Endothelial cell of umbilical vein (primary cell): ENCODE data around the gene ZNF697. TPM values are rescaled to one million over a fixed set of nuclear protein-coding genes. Genes with fewer than 3 reads are reported as not detected.

ENCODE experiments used
- BruUV-seq: library from RNA; stranded (reverse); fragments of 400-500 nt; replicated peaks from 2 replicates; lab custom pipeline; 2021; lab: Mats Ljungman, UMichigan
- CTCF ChIA-PET: fragments of 300-600, 350-600 bp; sonication (Branson Sonifier 250); formaldehyde crosslinking; loops from one replicate; lab custom pipeline; 2021; ENCODE audit warnings: antibody characterized with exemption, inconsistent platforms; lab: Charles Lee
- POLR2A ChIA-PET: fragments of 300-600, 350-600 bp; sonication (Branson Sonifier 250); formaldehyde crosslinking; loops from one replicate; lab custom pipeline; 2021; ENCODE audit warnings: antibody characterized with exemption, inconsistent platforms; lab: Charles Lee
- DNase-seq: peaks from one replicate; pipeline ENCODE4 v3.0.0-alpha.2; 2011; ENCODE audit warnings: low read depth, low spot score
- FAIRE-seq: peaks from 2 replicates; lab custom pipeline; 2011; peaks lifted over from hg19 to GRCh38; lab: Jason Lieb, UNC
- H2AFZ ChIP-seq: 2 replicates; pipeline ENCODE4 v1.6.0; 2012; ENCODE audit warnings: low read depth, low read length, control low read depth, inconsistent platforms
- H3K27ac ChIP-seq: 2 replicates; pipeline ENCODE4 v1.5.1; 2011; ENCODE audit warnings: low read depth, mild to moderate bottlenecking, control low read depth, low read length, moderate library complexity; ENCODE audit not compliant: insufficient read depth
- H3K27me3 ChIP-seq, 2 experiments: 2 replicates each; pipeline versions ENCODE4 v1.6.0 to v1.6.1; 2011; ENCODE audit warnings: low read length in 2 of 2, mixed read lengths in 1 of 2; ENCODE audit not compliant: control insufficient read depth in 2 of 2, insufficient read depth in 2 of 2
- H3K36me3 ChIP-seq, 2 experiments: 2 replicates in 1 of 2; 3 replicates in 1 of 2; pipeline ENCODE4 v1.5.1; 2011; ENCODE audit warnings: low read length in 2 of 2, mild to moderate bottlenecking in 1 of 2, moderate library complexity in 1 of 2; ENCODE audit not compliant: control insufficient read depth in 2 of 2, insufficient read depth in 2 of 2; ENCODE audit errors: extremely low read depth in 1 of 2
- H3K4me1 ChIP-seq: 3 replicates; pipeline ENCODE4 v1.5.1; 2011; ENCODE audit warnings: mild to moderate bottlenecking, low read length; ENCODE audit not compliant: control insufficient read depth, insufficient read depth; ENCODE audit errors: extremely low read depth
- H3K4me2 ChIP-seq: 2 replicates; pipeline ENCODE4 v1.6.1; 2011; ENCODE audit warnings: low read length, control low read depth, mixed read lengths; ENCODE audit not compliant: insufficient read depth
- H3K4me3 ChIP-seq, 3 experiments: fragments of 200-600 bp in 1 of 3; sonication (generic), shearing (Covaris generic) in 1 of 3; replicated peaks in 1 of 3; 2 replicates each; pipeline ENCODE4 v1.5.1; 2011 to 2016; ENCODE audit warnings: control low read depth in 3 of 3, low read length in 3 of 3, mild to moderate bottlenecking in 2 of 3, inconsistent platforms in 1 of 3, low read depth in 1 of 3, moderate library complexity in 1 of 3; ENCODE audit not compliant: insufficient read depth in 1 of 3
- H3K79me2 ChIP-seq: 2 replicates; pipeline ENCODE4 v1.6.0; 2012; ENCODE audit warnings: low read length, inconsistent platforms; ENCODE audit not compliant: control insufficient read depth, insufficient read depth
- H3K9ac ChIP-seq: replicated peaks from 2 replicates; pipeline ENCODE3; 2011; ENCODE audit warnings: low read length, control low read depth; ENCODE audit not compliant: insufficient read depth; ENCODE audit errors: extremely low read depth
- H3K9me1 ChIP-seq: replicated peaks from 3 replicates; pipeline ENCODE4 v1.6.0; 2011; ENCODE audit warnings: mild to moderate bottlenecking, low read length; ENCODE audit not compliant: control insufficient read depth, insufficient read depth; ENCODE audit errors: extremely low read depth
- H3K9me3 ChIP-seq: replicated peaks from 2 replicates; pipeline ENCODE4 v1.5.1; 2012; ENCODE audit warnings: low read length, inconsistent platforms; ENCODE audit not compliant: control insufficient read depth, insufficient read depth
- H4K20me1 ChIP-seq: replicated peaks from 2 replicates; pipeline ENCODE3; 2011; ENCODE audit warnings: mild to moderate bottlenecking, low read length; ENCODE audit not compliant: control insufficient read depth, insufficient read depth; ENCODE audit errors: extremely low read depth
- EZH2 ChIP-seq: IDR thresholded peaks from 2 replicates; pipeline ENCODE4 v1.6.1; 2012; ENCODE audit warnings: borderline replicate concordance, low read depth, mild to moderate bottlenecking, moderate library complexity, low read length, inconsistent platforms; ENCODE audit not compliant: severe bottlenecking
- FOS ChIP-seq: IDR thresholded peaks from 2 replicates; pipeline ENCODE4 v1.6.1; 2011; ENCODE audit warnings: mild to moderate bottlenecking, low read length, moderate library complexity, borderline replicate concordance; ENCODE audit not compliant: insufficient read depth
- GATA2 ChIP-seq: IDR thresholded peaks from 2 replicates; pipeline ENCODE4 v1.7.0; 2011; ENCODE audit warnings: low read depth, mild to moderate bottlenecking, moderate library complexity, mixed read lengths, low read length; ENCODE audit not compliant: insufficient read length, insufficient read depth
- JUN ChIP-seq: IDR thresholded peaks from 2 replicates; pipeline ENCODE4 v1.6.1; 2011; ENCODE audit warnings: borderline replicate concordance, low read depth; ENCODE audit not compliant: insufficient read length, insufficient read depth
- MYC ChIP-seq: IDR thresholded peaks from one replicate; pipeline ENCODE4 v1.6.1; 2011; ENCODE audit warnings: mild to moderate bottlenecking, low read depth, low read length
- POLR2A ChIP-seq: IDR thresholded peaks from 2 replicates; pipeline ENCODE4 v1.6.1; 2012; ENCODE audit warnings: low read depth, mild to moderate bottlenecking, control low read depth, low read length
- POLR2AphosphoS5 ChIP-seq: IDR thresholded peaks from 2 replicates; pipeline ENCODE4 v1.6.1; 2012; ENCODE audit warnings: low read depth, mild to moderate bottlenecking, control low read depth, low read length, moderate library complexity; ENCODE audit not compliant: insufficient read depth
- dilution Hi-C: fragments of 300-500 bp; cut with MboI; formaldehyde crosslinking; loops from one replicate; pipeline ENCODE4 v1.15.0; 2019; ENCODE audit warnings: low sequenced_read_pairs; ENCODE audit not compliant: extremely low pct_ligation_motif_present
- intact Hi-C: fragments of 100-400 bp; cut with micrococcal nuclease; formaldehyde crosslinking; loops from one replicate; pipeline ENCODE4 v1.10.0; 2022
- polyA plus RNA-seq, 4 experiments: library from polyadenylated mRNA; depleted of rRNA in 3 of 4; stranded (reverse) in 3 of 4; unstranded in 1 of 4; fragments of >200 nt; gene quantifications; 2 replicates each; pipeline versions ENCODE4 v1.2.1 to v1.2.3, GENCODE V29; 2011 to 2012; ENCODE audit warnings: missing spikeins in 1 of 4
- total RNA-seq: library from RNA; stranded (reverse); gene quantifications from 2 replicates; pipeline ENCODE4 v1.2.3, GENCODE V29; 2021
- TF ChIP-seq, protein P1 (sequence below): IDR thresholded peaks from 2 replicates; pipeline ENCODE4 v1.6.1; 2011; ENCODE audit not compliant: insufficient read depth, insufficient read length
- TF ChIP-seq, protein P2 (sequence below), 2 donors: IDR thresholded peaks; 1 replicate in 1 of 2; 2 replicates in 1 of 2; pipeline ENCODE4 v1.5.1; 2011; ENCODE audit warnings: low read length in 2 of 2, mild to moderate bottlenecking in 2 of 2, moderate library complexity in 2 of 2, control low read depth in 1 of 2, inconsistent platforms in 1 of 2, low read depth in 1 of 2; ENCODE audit not compliant: insufficient read depth in 1 of 2; ENCODE audit errors: extremely low read depth in 1 of 2

The ZNF697 gene
- total and polyA plus RNA-seq, 2 donors (not counting 3 experiments of a cell fraction or from before 2014, with no cell fraction given), result 6.2 to 14.1 TPM

DNA sequence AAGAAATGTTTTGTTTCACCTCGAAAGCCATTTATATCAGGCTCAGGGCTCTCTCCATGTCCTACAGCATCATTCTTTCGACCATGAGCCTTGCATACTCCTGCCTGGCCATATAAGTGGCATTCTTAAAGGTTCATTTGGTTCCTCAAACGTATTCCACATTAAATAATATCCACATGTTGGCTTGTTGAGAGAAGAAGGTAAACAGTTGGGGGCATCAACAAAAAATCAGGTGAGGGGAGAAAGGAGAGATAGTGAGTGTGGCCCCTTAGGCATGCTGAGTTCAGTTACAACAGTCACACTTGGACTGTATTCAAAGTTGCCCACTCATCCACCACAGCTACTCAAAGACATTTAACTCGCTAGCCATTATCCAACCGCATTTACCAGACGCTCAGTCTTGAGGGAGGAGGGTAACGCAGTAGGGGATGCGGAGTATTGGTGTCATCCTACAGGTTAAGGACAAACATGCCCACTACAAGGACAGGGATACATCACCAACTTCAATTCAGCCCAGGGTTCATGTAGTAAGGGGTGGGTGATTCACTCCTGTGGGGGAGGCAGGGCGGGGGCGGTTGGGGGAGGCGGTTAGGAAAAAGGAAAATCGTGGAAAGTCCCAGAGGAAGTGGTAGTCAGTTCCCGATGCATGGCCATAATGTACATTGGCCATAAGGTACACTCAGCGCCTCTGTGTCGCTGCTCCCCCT lies 1.4 kb downstream of the ZNF697 start:
- H3K4me3 ChIP-seq, result peak overlapping the region; percentile 53 to 99 (median 74)
- H3K9ac ChIP-seq, result peak overlapping the region; percentile 95
- H2AFZ ChIP-seq, result peak overlapping the region; percentile 4
- FAIRE-seq (peak; percentile 64), DNase-seq (peak; percentile 74)
- H3K36me3 ChIP-seq, result no peaks in the 10 kb centered on the region
- no peaks in the 10 kb centered on the region for H3K9me1 ChIP-seq
- H4K20me1 ChIP-seq, result no peaks in the 10 kb centered on the region
- H3K9me3 ChIP-seq, result no peaks in the 10 kb centered on the region
- CTCF ChIA-PET, result interaction anchor here (0.6 to 7.2 kb wide), 14 partner anchors 8 to 198 kb away, joined by 3 to 110 read pairs (median 22); partner anchors contain the start of gene PHGDH
- POLR2A ChIA-PET, result interaction anchor here (0.7 to 2.3 kb wide), 9 partner anchors 11 to 33 kb away, joined by 3 to 21 read pairs (median 9); no protein-coding TSS in a partner anchor
- dilution Hi-C loops (no loop called here), intact Hi-C loops (loop anchor here (1.0 kb wide), 2 partner anchors 10 to 33 kb away; no protein-coding TSS in a partner anchor)
- H3K4me2 ChIP-seq, result peak overlapping the region; percentile 91
- peaks cover 0 to 3% of the 10 kb centered on the region in 2 experiments for H3K27me3 ChIP-seq
- TSS peak; percentile 54 for BruUV-seq
- H3K79me2 ChIP-seq, result peaks cover 59% of the 10 kb centered on the region
- H3K27ac ChIP-seq, result peak overlapping the region; percentile 93
- TF ChIP-seq, protein P1, sequence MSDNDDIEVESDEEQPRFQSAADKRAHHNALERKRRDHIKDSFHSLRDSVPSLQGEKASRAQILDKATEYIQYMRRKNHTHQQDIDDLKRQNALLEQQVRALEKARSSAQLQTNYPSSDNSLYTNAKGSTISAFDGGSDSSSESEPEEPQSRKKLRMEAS, result no peak
- no peak for TF ChIP-seq MYC
- peak; percentile 49 for TF ChIP-seq FOS
- peak; percentile 51 for TF ChIP-seq POLR2AphosphoS5
- no peak for TF ChIP-seq JUN
- H3K4me1 ChIP-seq, result peaks cover 29% of the 10 kb centered on the region

DNA sequence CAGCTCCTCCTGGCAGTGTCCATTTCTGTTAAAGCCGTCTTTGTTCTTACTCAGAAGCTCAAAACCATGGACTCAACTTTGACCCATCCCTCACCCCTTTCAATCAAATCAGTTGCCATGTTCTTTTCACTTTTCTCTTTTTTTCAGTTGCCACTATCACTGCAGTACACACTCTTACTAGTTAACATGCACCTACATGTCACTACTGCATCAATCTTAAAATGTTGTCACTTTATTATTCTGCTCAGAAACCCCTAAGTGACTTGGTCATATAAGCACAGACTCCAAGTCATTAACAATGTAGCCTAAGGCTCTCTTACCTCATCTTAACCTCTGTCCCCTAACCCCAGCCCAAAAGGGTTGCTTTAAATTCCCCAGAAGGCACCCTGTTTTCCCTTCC lies 9.0 kb downstream of the ZNF697 start:
- intact Hi-C loops, result no loop called here
- H3K9me3 ChIP-seq, result no peaks in the 10 kb centered on the region
- no TSS peak for BruUV-seq
- no peak overlapping the region for H3K4me3 ChIP-seq
- no peaks in the 10 kb centered on the region for H4K20me1 ChIP-seq
- peaks cover 92% of the 10 kb centered on the region for H3K79me2 ChIP-seq
- H3K9me1 ChIP-seq, result no peaks in the 10 kb centered on the region
- no peak overlapping the region for H3K4me2 ChIP-seq
- POLR2A ChIA-PET, result no interaction called here
- no peak overlapping the region for H3K9ac ChIP-seq
- FAIRE-seq, result no peak
- CTCF ChIA-PET, result interaction anchor here (1.8 to 2.0 kb wide), 3 partner anchors 9 to 36 kb away, joined by 4 to 11 read pairs (median 7); partner anchors contain the start of gene ZNF697
- dilution Hi-C loops, result no loop called here
- no peak for TF ChIP-seq MYC
- no peak for TF ChIP-seq GATA2
- no peak for TF ChIP-seq POLR2A
- no peak for TF ChIP-seq FOS
- TF ChIP-seq, protein P2, sequence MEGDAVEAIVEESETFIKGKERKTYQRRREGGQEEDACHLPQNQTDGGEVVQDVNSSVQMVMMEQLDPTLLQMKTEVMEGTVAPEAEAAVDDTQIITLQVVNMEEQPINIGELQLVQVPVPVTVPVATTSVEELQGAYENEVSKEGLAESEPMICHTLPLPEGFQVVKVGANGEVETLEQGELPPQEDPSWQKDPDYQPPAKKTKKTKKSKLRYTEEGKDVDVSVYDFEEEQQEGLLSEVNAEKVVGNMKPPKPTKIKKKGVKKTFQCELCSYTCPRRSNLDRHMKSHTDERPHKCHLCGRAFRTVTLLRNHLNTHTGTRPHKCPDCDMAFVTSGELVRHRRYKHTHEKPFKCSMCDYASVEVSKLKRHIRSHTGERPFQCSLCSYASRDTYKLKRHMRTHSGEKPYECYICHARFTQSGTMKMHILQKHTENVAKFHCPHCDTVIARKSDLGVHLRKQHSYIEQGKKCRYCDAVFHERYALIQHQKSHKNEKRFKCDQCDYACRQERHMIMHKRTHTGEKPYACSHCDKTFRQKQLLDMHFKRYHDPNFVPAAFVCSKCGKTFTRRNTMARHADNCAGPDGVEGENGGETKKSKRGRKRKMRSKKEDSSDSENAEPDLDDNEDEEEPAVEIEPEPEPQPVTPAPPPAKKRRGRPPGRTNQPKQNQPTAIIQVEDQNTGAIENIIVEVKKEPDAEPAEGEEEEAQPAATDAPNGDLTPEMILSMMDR (IDR thresholded peaks at IDR 0.05; ENCODE audit: extremely low read depth in 1 of 2, insufficient read depth in 1 of 2, low read depth in 1 of 2, low read length in 2 of 2), result no peak
- TF ChIP-seq, protein P1, result no peak
- no peak for TF ChIP-seq JUN
- TF ChIP-seq POLR2AphosphoS5, result no peak
- TF ChIP-seq EZH2, result no peak
- H2AFZ ChIP-seq, result no peak overlapping the region
- H3K4me1 ChIP-seq, result peaks cover 42% of the 10 kb centered on the region
- no peaks in the 10 kb centered on the region for H3K36me3 ChIP-seq
- no peak for DNase-seq
- no peaks in the 10 kb centered on the region for H3K27me3 ChIP-seq
- H3K27ac ChIP-seq, result no peak overlapping the region
